ENCODE measurements around the gene PHYHIPL. TPM values are rescaled to one million over a fixed set of nuclear protein-coding genes. Genes with fewer than 3 reads are reported as not detected.

PHYHIPL gene
- polyA plus RNA-seq, 1 of the 3 experiments (the other 2 are of a cell fraction): 0.44 TPM

DNA sequence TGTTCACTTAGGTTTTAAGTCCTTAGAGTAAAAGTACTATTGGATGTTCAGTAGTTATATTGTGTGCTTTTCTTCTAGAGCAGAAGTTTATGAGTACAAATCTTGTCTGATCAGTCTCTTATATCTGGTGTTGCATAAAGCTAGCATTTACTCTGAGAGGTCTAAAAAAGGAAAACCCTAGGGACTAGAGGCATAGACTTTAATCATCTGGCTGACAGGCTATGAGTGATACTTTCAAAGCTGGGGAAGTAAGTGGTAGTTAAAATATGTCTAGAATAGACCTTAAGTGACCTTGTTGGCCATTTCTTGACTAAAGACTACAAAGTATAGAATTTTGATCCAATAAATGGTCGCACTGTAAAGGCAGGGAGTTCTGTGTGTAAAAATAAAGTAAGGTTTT, 32.9 kb upstream of the PHYHIPL start:
- H2AFZ ChIP-seq (ENCODE audit: low read depth): no peak overlapping the region
- H3K9ac ChIP-seq: no peak overlapping the region
- H3K4me2 ChIP-seq: no peak overlapping the region
- TF ChIP-seq, protein P1, sequence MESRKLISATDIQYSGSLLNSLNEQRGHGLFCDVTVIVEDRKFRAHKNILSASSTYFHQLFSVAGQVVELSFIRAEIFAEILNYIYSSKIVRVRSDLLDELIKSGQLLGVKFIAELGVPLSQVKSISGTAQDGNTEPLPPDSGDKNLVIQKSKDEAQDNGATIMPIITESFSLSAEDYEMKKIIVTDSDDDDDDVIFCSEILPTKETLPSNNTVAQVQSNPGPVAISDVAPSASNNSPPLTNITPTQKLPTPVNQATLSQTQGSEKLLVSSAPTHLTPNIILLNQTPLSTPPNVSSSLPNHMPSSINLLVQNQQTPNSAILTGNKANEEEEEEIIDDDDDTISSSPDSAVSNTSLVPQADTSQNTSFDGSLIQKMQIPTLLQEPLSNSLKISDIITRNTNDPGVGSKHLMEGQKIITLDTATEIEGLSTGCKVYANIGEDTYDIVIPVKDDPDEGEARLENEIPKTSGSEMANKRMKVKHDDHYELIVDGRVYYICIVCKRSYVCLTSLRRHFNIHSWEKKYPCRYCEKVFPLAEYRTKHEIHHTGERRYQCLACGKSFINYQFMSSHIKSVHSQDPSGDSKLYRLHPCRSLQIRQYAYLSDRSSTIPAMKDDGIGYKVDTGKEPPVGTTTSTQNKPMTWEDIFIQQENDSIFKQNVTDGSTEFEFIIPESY (IDR thresholded peaks at IDR 0.05; ENCODE audit: borderline replicate concordance, low read depth): no peak
- no peak for TF ChIP-seq NFIC (IDR thresholded peaks at IDR 0.05; ENCODE audit: borderline replicate concordance)
- TF ChIP-seq, protein P2, sequence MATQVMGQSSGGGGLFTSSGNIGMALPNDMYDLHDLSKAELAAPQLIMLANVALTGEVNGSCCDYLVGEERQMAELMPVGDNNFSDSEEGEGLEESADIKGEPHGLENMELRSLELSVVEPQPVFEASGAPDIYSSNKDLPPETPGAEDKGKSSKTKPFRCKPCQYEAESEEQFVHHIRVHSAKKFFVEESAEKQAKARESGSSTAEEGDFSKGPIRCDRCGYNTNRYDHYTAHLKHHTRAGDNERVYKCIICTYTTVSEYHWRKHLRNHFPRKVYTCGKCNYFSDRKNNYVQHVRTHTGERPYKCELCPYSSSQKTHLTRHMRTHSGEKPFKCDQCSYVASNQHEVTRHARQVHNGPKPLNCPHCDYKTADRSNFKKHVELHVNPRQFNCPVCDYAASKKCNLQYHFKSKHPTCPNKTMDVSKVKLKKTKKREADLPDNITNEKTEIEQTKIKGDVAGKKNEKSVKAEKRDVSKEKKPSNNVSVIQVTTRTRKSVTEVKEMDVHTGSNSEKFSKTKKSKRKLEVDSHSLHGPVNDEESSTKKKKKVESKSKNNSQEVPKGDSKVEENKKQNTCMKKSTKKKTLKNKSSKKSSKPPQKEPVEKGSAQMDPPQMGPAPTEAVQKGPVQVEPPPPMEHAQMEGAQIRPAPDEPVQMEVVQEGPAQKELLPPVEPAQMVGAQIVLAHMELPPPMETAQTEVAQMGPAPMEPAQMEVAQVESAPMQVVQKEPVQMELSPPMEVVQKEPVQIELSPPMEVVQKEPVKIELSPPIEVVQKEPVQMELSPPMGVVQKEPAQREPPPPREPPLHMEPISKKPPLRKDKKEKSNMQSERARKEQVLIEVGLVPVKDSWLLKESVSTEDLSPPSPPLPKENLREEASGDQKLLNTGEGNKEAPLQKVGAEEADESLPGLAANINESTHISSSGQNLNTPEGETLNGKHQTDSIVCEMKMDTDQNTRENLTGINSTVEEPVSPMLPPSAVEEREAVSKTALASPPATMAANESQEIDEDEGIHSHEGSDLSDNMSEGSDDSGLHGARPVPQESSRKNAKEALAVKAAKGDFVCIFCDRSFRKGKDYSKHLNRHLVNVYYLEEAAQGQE (IDR thresholded peaks at IDR 0.05; ENCODE audit: low read depth, low read length): no peak
- TF ChIP-seq NRF1 (IDR thresholded peaks at IDR 0.05; ENCODE audit: low read depth, low read length): no peak
- TF ChIP-seq TAF1 (IDR thresholded peaks at IDR 0.05; ENCODE audit: borderline replicate concordance, low read depth, low read length): no peak
- no peak for TF ChIP-seq TEAD4 (IDR thresholded peaks at IDR 0.05; ENCODE audit: borderline replicate concordance, insufficient read depth)
- TF ChIP-seq TCF12 (IDR thresholded peaks at IDR 0.05): no peak
- no peaks in the 10 kb centered on the region; a peak in 1 of 4 replicates for H3K4me1 ChIP-seq (ENCODE audit: control insufficient read depth in 1 of 2, insufficient read depth in 2 of 2, low read depth in 1 of 2, low read length in 1 of 2)
- ChIA-PET POLR2A (no interaction called here), CTCF (interaction anchor here (1.0 kb wide), 1 partner anchor 22 kb away, joined by 3 read pairs; no protein-coding TSS in a partner anchor)
- no peaks in the 10 kb centered on the region for H3K27me3 ChIP-seq (ENCODE audit: insufficient read depth)
- H3K79me2 ChIP-seq (ENCODE audit: insufficient read depth): no peaks in the 10 kb centered on the region
- 29% methylated on average over 1 of the region's 1 CpG for WGBS (ENCODE audit: low lambda C conversion rate)
- H3K4me3 ChIP-seq (ENCODE audit: low read depth in 2 of 2, low read length in 1 of 2): no peak overlapping the region
- DNase-seq: no peak
- H3K9me2 ChIP-seq: no peaks in the 10 kb centered on the region
- no peaks in the 10 kb centered on the region for H3F3A ChIP-seq (replicated peaks; ENCODE audit: insufficient read depth)
- no peak overlapping the region for H3K27ac ChIP-seq (ENCODE audit: low read depth in 2 of 2, low read length in 1 of 2)
- no peaks in the 10 kb centered on the region for H3K36me3 ChIP-seq (replicated peaks in 1 of 2; ENCODE audit: control insufficient read depth in 1 of 2, insufficient read depth in 2 of 2, low read length in 1 of 2)
- no peaks in the 10 kb centered on the region for H3K9me3 ChIP-seq
- H4K20me1 ChIP-seq (ENCODE audit: insufficient read depth): no peaks in the 10 kb centered on the region

DNA sequence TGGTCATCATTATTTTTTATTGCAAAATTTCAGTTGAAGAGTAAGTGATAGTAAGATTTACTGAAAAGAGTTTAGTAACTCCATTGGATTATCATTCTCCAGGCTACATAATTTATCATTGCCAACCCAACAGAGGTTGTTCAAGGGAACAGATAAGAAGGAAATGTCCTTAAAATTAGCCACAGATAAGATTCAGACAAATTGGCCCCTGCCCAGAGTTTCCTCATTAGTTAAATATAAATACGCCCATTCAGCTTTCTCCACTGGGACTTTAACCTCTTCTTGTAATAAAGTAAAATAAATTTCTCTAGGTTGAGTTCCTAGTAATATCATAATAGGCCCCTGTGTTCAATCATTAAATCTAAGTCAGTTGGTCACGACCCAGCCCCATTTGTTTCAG, 27.7 kb upstream of the PHYHIPL start:
- H3K4me2 ChIP-seq: no peak overlapping the region
- H2AFZ ChIP-seq (ENCODE audit: low read depth): no peak overlapping the region
- H3K4me1 ChIP-seq (ENCODE audit: control insufficient read depth in 1 of 2, insufficient read depth in 2 of 2, low read depth in 1 of 2, low read length in 1 of 2): no peaks in the 10 kb centered on the region; a peak in 1 of 4 replicates
- ChIA-PET CTCF (interaction anchor here (1.0 kb wide), 1 partner anchor 9 kb away, joined by 3 read pairs; no protein-coding TSS in a partner anchor), POLR2A (no interaction called here)
- no peak overlapping the region for H3K27ac ChIP-seq (ENCODE audit: low read depth in 2 of 2, low read length in 1 of 2)
- no peaks in the 10 kb centered on the region for H3K79me2 ChIP-seq (ENCODE audit: insufficient read depth)
- no peak overlapping the region for H3K9ac ChIP-seq
- WGBS (ENCODE audit: low lambda C conversion rate): 51% methylated on average over 2 of the region's 2 CpGs
- DNase-seq: no peak
- H3K4me3 ChIP-seq (ENCODE audit: low read depth in 2 of 2, low read length in 1 of 2): no peak overlapping the region
- TF ChIP-seq FOXJ3 (CRISPR knock-in tag; IDR thresholded peaks at IDR 0.05) (no peak), SMC3 (IDR thresholded peaks at IDR 0.05; ENCODE audit: low read depth, low read length) (no peak), ELF1 (IDR thresholded peaks at IDR 0.05) (no peak), POLR2AphosphoS5 (IDR thresholded peaks at IDR 0.05; ENCODE audit: low read depth, low read length) (no peak), RCOR1 (IDR thresholded peaks at IDR 0.05; ENCODE audit: low read length) (no peak), EZH2phosphoT487 (IDR thresholded peaks at IDR 0.05; ENCODE audit: borderline replicate concordance, low read depth) (no peak), GATA2 (CRISPR knock-in tag; IDR thresholded peaks at IDR 0.05) (no peak)
- TF ChIP-seq, protein P3, sequence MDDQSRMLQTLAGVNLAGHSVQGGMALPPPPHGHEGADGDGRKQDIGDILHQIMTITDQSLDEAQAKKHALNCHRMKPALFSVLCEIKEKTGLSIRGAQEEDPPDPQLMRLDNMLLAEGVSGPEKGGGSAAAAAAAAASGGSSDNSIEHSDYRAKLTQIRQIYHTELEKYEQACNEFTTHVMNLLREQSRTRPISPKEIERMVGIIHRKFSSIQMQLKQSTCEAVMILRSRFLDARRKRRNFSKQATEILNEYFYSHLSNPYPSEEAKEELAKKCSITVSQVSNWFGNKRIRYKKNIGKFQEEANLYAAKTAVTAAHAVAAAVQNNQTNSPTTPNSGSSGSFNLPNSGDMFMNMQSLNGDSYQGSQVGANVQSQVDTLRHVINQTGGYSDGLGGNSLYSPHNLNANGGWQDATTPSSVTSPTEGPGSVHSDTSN (IDR thresholded peaks at IDR 0.05): no peak
- no peaks in the 10 kb centered on the region for H3K27me3 ChIP-seq (ENCODE audit: insufficient read depth)
- no peaks in the 10 kb centered on the region for H4K20me1 ChIP-seq (ENCODE audit: insufficient read depth)
- H3F3A ChIP-seq (replicated peaks; ENCODE audit: insufficient read depth): no peaks in the 10 kb centered on the region
- no peaks in the 10 kb centered on the region for H3K9me3 ChIP-seq
- no peaks in the 10 kb centered on the region for H3K36me3 ChIP-seq (replicated peaks in 1 of 2; ENCODE audit: control insufficient read depth in 1 of 2, insufficient read depth in 2 of 2, low read length in 1 of 2)
- no peaks in the 10 kb centered on the region for H3K9me2 ChIP-seq
